GM23248 (cell line): ENCODE measurements around the gene CEACAM19.

Experiments used
- EZH2 ChIP-seq: fragments of 200-600 bp; sonication (generic); IDR thresholded peaks from 2 replicates; pipeline ENCODE4 v1.6.1; 2018; ENCODE audit warnings: antibody characterized with exemption, mild to moderate bottlenecking; ENCODE audit not compliant: insufficient read depth, poor library complexity, severe bottlenecking
- EZH2phosphoT487 ChIP-seq: fragments of 200-600 bp; sonication (generic); IDR thresholded peaks from 2 replicates; pipeline ENCODE4 v1.6.1; 2018; ENCODE audit warnings: antibody characterized with exemption, moderate library complexity, mild to moderate bottlenecking, low read depth; ENCODE audit not compliant: insufficient read depth

GRCh38 chr19:44702551-44703176 is 31.4 kb downstream of the CEACAM19 start:
- TF ChIP-seq EZH2 (no peak), EZH2phosphoT487 (no peak)
